Stimulated activated CD8-positive, alpha-beta memory T cell treated with anti-CD3 and anti-CD28 coated beads, Interleukin-15, amount 100 ng/mL, for 1 hour (primary cell): ENCODE results near the gene H2AZ1.

Source experiments
- DNase-seq: peaks from one replicate; pipeline ENCODE4 v3.0.0-alpha.2; 2020; ENCODE audit warnings: low read depth

The H2AZ1 gene

GRCh38 chr4:99946356-99947189 lies 3.5 kb downstream of the H2AZ1 start, which contains the start of gene DNAJB14:
Gene DNAJB14, minus strand, starts transcription at chr4:99946618. Its CDS starts 47 bp downstream, at chr4:99946571.
- peak; percentile 47 for DNase-seq

DNA sequence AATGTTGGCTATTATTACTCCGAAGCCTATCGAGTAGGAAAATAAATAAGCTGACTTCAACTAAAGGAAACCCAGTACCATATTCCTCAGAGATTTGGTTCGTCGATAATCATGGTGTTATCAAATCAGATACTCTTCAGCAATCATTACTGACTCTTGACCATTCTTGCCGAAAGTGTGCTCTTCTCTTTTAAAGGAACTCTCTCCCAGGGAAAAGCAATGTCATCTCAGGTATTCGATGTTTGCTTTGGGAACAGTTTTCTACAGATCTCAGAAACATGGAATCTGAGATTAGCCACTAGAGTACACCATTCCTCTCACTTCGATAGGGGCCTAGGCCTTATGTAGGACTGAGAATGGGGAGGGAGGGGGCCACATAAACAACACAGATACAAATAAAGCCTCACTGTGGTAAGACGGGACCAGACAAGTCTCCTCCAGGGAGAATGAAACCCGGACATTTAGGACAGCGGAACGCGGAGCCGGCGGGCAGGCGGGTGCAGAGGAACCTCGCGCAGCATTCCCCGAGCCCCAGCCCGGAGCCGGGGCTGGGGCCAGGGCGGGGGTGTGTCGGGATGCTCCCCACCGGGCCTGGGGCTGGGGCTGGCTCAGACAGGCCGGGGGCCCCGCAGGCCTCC lies 4.2 kb downstream of the H2AZ1 start:
- no peak for DNase-seq

DNA sequence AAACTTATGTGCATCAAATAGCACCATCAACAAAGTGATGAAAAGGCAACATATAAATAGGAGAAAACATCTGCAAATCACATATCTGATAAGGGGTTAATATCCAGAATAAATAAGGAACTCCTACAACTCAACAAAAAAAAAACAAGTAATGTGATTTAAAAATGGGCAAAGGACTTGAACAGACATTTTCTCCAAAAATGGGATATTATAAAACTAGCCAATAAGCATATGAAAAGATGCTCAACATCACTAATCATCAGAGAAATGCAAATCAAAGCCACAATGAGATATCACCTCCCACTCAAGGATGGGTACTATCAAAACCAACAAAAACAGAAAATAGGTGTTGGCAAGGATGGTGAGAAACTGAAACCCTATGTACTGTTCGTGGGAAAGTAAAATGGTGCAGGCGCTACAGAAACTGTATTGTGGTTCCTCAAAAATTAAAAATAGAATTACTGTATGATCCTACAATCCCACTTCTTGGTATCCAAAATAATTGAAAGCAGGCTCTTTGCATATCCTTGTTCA lies 6.1 kb downstream of the H2AZ1 start:
- no peak for DNase-seq

- DNase-seq: no peak
Measured at GRCh38 chr4:99938243-99938753, 11.8 kb downstream of the H2AZ1 start.

GRCh38 chr4:99934891-99935290 lies 15.2 kb downstream of the H2AZ1 start:
- no peak for DNase-seq

GRCh38 chr4:99927566-99927965 lies 22.5 kb downstream of the H2AZ1 start:
- DNase-seq: no peak

DNA sequence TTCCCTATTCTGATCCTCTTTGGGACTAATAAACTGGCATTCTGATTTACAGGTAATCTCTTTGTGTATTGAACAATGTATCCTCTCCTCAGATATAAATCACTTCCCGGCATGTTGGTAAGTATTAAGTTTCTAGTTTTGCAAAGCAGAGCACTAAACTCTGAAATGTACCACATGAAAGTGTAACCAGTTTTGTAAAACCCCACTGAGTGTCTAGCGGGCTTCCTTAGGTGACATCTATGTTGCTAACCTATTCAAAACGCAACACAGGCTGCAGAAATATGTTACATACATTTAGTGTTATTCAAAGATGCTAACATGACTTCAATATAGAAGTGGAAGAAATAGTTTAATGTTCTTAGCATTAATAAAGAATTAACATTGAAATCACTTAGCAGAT lies 28.9 kb downstream of the H2AZ1 start:
- DNase-seq: no peak

DNA sequence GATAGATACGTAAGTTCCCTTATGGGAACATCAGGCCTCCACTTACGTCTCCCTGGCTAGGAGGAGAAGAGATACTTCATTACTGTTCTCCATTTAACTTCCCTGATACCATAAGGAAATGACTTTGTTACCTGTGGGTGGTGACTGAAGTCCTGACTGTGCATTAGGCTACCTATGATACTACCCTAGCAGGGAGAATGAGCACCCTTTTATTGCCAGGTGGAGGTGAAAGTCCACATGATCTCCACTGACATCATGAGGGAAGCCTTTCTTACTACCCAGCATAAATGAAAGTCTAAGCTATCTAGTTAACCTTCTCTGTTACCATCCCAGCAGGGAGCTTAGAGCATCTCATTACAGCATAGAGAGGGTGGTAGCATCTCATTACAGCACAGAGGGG lies 31.4 kb downstream of the H2AZ1 start:
- no peak for DNase-seq

DNA sequence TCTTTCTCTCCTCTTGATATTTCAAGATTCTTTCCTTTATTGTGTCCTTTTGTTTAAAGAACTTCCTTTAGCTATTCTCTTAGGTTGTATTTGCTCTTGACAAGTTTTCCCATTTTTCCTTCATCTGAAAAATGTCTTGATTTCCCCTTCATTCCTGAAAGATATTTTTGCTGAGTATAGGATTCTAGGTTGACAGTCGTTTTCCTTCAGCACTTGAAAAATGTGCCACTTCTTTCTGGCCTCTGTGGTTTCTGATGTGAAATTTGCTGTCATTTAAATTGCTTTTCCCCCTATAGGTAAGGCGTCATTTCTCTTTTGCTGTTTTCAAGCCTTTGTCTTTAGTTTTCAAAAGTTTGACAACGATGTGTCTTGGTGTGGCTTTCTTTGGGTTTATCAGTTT lies 32.5 kb downstream of the H2AZ1 start:
- no peak for DNase-seq

GRCh38 chr4:99915449-99915848 lies 34.6 kb downstream of the H2AZ1 start:
- DNase-seq: no peak
